HUES48 (cell line): ENCODE data around the gene OSBPL7.

Experiments used
- H3K27ac ChIP-seq: one replicate; pipeline ENCODE4 v1.7.0; 2013; ENCODE audit warnings: low read depth, low read length, inconsistent platforms
- H3K27me3 ChIP-seq: 2 replicates; pipeline ENCODE4 v1.6.1; 2013; ENCODE audit warnings: mild to moderate bottlenecking, low read length; ENCODE audit not compliant: control insufficient read depth, insufficient read depth
- H3K36me3 ChIP-seq: 2 replicates; pipeline ENCODE4 v1.6.1; 2013; ENCODE audit warnings: low read length; ENCODE audit not compliant: control insufficient read depth, insufficient read depth
- H3K4me1 ChIP-seq: 2 replicates; pipeline ENCODE4 v1.6.1; 2013; ENCODE audit warnings: mild to moderate bottlenecking, low read length; ENCODE audit not compliant: control insufficient read depth, insufficient read depth
- H3K4me3 ChIP-seq: 2 replicates; pipeline ENCODE4 v1.5.1; 2013; ENCODE audit warnings: mild to moderate bottlenecking, low read depth, low read length
- H3K9ac ChIP-seq: 2 replicates; pipeline ENCODE4 v1.6.1; 2013; ENCODE audit warnings: mild to moderate bottlenecking, low read depth, low read length, moderate library complexity
- H3K9me3 ChIP-seq: 2 replicates; pipeline ENCODE4 v1.6.1; 2013; ENCODE audit warnings: low read length; ENCODE audit not compliant: control insufficient read depth, insufficient read depth

The OSBPL7 gene

DNA sequence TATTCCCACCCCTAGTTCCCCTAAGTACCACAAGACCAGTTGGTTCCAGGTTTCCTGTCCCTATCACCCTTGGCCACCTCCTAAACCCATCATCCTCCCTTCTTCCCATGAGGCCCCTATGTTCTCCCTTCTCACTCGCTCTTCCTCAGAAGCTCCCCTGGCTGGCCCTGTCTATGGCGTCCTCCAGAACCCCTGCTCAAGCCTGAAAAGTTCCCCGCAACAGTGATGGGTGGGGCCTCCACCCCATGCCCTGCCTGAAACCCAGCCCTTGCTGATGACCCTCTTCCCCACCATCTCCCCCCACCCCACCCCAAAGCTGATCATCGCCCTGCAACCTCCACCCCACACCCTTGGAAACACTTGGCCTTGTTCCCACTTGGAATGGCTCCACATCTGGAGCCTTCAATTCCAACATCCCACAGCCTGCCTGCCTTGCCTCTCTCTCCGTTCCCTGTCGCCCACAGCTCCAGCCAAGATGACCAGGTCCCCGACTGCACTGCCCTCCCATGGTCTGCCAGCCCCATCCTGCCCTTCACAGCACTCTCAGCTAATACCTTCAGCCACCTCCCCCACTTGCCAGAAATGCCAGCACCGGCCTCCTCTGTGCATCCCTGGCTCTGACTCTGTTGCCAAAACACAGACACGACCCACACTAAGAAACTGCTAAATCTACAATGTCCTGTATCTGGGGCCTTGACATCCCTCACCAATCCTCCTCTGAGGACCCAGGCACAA lies 10.5 kb downstream of the OSBPL7 start:
- no peak overlapping the region for H3K4me3 ChIP-seq
- H3K4me1 ChIP-seq: no peaks in the 10 kb centered on the region
- peak overlapping the region; percentile 21 for H3K27ac ChIP-seq
- no peaks in the 10 kb centered on the region for H3K27me3 ChIP-seq
- H3K9me3 ChIP-seq: no peaks in the 10 kb centered on the region
- no peak overlapping the region for H3K9ac ChIP-seq
- 0 out of 2 replicates have a peak, but pooled peaks cover 3% of the 10 kb centered on the region for H3K36me3 ChIP-seq

DNA sequence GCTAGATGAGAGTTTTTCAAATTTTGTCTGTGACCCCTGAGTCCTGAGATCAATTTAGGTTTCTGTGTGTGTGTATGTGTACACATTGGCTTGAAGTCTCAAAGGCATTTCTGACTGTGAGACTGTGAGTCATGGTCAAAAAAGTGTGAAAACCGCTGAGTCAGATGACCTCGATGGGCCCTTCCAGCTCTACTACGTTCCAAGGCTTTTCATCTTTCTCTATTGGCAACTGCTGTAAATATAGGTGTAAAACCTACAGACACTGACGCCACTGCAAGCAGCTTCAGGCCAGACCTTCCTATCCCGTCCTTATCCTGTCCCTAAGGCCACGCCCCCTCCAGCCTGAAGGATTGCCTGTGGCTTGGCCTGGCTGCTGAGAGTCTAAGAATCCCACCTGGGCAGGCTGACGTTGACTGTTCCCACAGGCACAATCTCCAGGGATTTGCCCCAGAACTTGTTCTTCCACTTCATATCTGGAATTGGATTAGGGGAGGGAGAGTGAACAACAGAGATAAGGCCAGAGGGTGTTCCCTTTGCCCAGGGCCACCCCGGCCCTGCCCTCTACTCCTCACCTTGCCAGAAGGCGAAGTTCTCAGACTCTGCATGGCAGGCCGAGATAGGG lies 11.3 kb downstream of the OSBPL7 start:
- Histone ChIP-seq H3K9ac (no peak overlapping the region), H3K4me3 (no peak overlapping the region), H3K4me1 (no peaks in the 10 kb centered on the region), H3K36me3 (0 out of 2 replicates have a peak, but pooled peaks cover 3% of the 10 kb centered on the region), H3K27me3 (no peaks in the 10 kb centered on the region), H3K27ac (peak overlapping the region; percentile 21), H3K9me3 (no peaks in the 10 kb centered on the region)

DNA sequence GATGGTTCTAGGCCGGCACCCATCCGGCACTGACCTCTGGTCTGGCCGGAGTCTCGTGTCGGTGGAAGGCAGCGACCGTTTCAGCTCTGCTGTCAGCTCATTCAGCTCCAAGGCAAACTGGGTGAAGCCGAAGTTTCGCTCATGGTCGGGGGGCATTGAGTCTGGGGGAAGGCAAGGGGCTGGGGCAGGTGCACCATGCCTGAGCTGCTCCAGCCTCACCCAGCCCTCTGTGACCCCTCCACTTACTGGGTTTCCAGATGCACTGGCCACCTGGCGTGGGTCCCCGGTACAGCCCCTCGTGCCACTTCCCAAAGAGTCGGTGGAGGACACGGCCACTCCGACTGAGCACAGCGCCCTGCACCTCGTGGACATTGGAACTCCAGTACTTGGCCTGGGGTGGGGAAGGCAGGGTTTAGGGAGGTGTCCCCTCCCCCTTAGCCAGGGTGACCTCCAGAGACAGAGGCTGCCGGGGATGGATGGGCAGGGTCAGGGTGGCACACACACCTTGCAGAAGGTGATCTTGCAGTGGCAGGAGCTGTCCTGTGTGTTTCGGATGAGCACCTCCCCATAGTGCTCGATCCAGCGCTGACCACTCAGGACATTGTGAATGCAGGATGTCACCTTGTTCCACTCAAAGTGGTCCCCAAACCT lies 12.6 kb downstream of the OSBPL7 start:
- no peak overlapping the region for H3K27ac ChIP-seq
- no peak overlapping the region for H3K4me3 ChIP-seq
- H3K27me3 ChIP-seq: no peaks in the 10 kb centered on the region
- no peaks in the 10 kb centered on the region for H3K4me1 ChIP-seq
- H3K9ac ChIP-seq: no peak overlapping the region
- 0 out of 2 replicates have a peak, but pooled peaks cover 3% of the 10 kb centered on the region for H3K36me3 ChIP-seq
- no peaks in the 10 kb centered on the region for H3K9me3 ChIP-seq

DNA sequence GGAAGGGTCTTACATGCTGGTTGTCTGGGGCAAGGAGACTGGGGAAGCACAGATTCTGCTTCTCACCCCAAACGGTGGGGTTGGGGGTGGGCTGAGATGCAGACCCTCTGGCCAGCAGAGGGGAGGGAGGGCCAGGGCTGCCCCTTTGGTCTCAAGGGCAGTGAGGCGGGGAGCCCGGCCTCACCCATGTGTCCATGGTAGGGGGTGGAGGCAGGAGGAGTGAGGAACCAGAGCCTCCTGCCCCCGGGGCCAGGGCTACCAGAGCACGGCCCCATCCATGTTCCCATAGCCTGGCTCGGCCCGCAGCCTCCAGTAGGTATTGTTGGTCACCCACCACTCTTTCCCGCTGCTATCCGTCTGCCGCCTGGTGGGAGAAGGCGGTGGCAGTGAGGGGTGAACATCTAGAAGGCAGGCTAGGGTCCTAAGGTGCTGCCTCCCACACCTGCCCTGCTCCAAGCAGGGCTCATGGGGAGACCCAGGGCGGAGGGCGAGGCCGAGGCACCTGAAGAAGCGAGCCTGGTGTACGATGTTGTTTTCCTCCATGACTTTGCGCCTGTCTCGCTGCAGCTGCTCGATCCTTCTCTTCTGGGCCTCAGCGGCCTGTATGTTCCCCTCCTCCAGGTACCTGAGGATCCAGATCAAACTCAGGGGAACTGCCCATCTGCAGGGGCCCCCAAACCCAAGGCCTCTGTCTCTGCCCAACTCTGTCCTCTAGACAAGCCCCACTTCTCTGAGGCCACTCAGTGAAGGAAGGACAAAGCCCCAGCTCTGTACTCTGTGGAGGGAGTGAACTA lies 13.4 kb downstream of the OSBPL7 start:
- Histone ChIP-seq H3K27ac (no peak overlapping the region), H3K36me3 (0 out of 2 replicates have a peak, but pooled peaks cover 3% of the 10 kb centered on the region), H3K9ac (no peak overlapping the region), H3K4me3 (no peak overlapping the region), H3K4me1 (no peaks in the 10 kb centered on the region), H3K27me3 (no peaks in the 10 kb centered on the region), H3K9me3 (no peaks in the 10 kb centered on the region)

GRCh38 chr17:47807421-47807820 lies 14.2 kb downstream of the OSBPL7 start:
- Histone ChIP-seq H3K27ac (no peak overlapping the region), H3K9me3 (no peaks in the 10 kb centered on the region), H3K9ac (no peak overlapping the region), H3K4me1 (no peaks in the 10 kb centered on the region), H3K4me3 (no peak overlapping the region), H3K27me3 (no peaks in the 10 kb centered on the region), H3K36me3 (0 out of 2 replicates have a peak, but pooled peaks cover 3% of the 10 kb centered on the region)

DNA sequence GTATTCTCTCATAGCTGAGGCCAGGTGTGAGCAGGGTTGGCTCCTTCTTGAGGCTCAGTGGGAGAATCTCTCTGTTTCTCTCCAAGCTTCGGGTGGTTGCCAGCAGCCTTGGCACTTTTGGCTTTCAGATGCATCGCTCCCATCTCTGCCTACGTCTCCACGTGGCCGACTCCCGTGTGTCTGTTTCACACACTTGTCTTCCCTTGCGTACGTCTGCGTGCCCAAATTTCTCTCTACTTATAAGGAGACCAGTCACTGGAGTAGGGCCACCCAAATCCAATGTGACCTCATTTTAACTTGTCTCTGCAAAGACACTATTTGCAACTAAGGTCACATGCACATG lies 14.7 kb downstream of the OSBPL7 start:
- H3K9ac ChIP-seq: no peak overlapping the region
- H3K9me3 ChIP-seq: no peaks in the 10 kb centered on the region
- H3K27me3 ChIP-seq: no peaks in the 10 kb centered on the region
- 0 out of 2 replicates have a peak, but pooled peaks cover 3% of the 10 kb centered on the region for H3K36me3 ChIP-seq
- no peaks in the 10 kb centered on the region for H3K4me1 ChIP-seq
- no peak overlapping the region for H3K27ac ChIP-seq
- no peak overlapping the region for H3K4me3 ChIP-seq

- Histone ChIP-seq H3K27me3 (no peaks in the 10 kb centered on the region), H3K9ac (no peak overlapping the region), H3K27ac (no peak overlapping the region), H3K4me3 (no peak overlapping the region), H3K4me1 (no peaks in the 10 kb centered on the region), H3K9me3 (no peaks in the 10 kb centered on the region), H3K36me3 (0 out of 2 replicates have a peak, but pooled peaks cover 3% of the 10 kb centered on the region)
Observed at GRCh38 chr17:47806026-47806912, 15.3 kb downstream of the OSBPL7 start.

GRCh38 chr17:47804461-47804860 lies 17.1 kb downstream of the OSBPL7 start:
- H3K36me3 ChIP-seq: 0 out of 2 replicates have a peak, but pooled peaks cover 1% of the 10 kb centered on the region
- no peaks in the 10 kb centered on the region for H3K9me3 ChIP-seq
- H3K4me3 ChIP-seq: no peak overlapping the region
- no peaks in the 10 kb centered on the region for H3K27me3 ChIP-seq
- no peak overlapping the region for H3K27ac ChIP-seq
- H3K9ac ChIP-seq: no peak overlapping the region
- no peaks in the 10 kb centered on the region for H3K4me1 ChIP-seq

GRCh38 chr17:47803751-47804150 lies 17.8 kb downstream of the OSBPL7 start:
- no peak overlapping the region for H3K27ac ChIP-seq
- no peaks in the 10 kb centered on the region for H3K27me3 ChIP-seq
- no peaks in the 10 kb centered on the region for H3K4me1 ChIP-seq
- no peaks in the 10 kb centered on the region for H3K36me3 ChIP-seq
- no peak overlapping the region for H3K9ac ChIP-seq
- no peaks in the 10 kb centered on the region for H3K9me3 ChIP-seq
- no peak overlapping the region for H3K4me3 ChIP-seq

- H3K27me3 ChIP-seq: no peaks in the 10 kb centered on the region
- H3K4me1 ChIP-seq: no peaks in the 10 kb centered on the region
- no peaks in the 10 kb centered on the region for H3K9me3 ChIP-seq
- no peak overlapping the region for H3K4me3 ChIP-seq
- no peak overlapping the region for H3K9ac ChIP-seq
- H3K36me3 ChIP-seq: no peaks in the 10 kb centered on the region
- H3K27ac ChIP-seq: no peak overlapping the region
Observed at GRCh38 chr17:47803201-47803600, 18.4 kb downstream of the OSBPL7 start.
